Mesodermal cell (in vitro differentiated cells): ENCODE data around the gene NXNL1.

ENCODE experiments used
- H3K27ac ChIP-seq: 2 replicates; pipeline ENCODE4 v1.7.0; 2013; ENCODE audit warnings: mild to moderate bottlenecking, low read depth, low read length, moderate library complexity; ENCODE audit not compliant: severe bottlenecking
- H3K36me3 ChIP-seq: 2 replicates; pipeline ENCODE4 v1.7.1; 2013; ENCODE audit warnings: mild to moderate bottlenecking, low read length, moderate library complexity; ENCODE audit not compliant: control insufficient read depth, insufficient read depth
- H3K4me1 ChIP-seq: one replicate; pipeline ENCODE4 v1.7.1; 2013; ENCODE audit warnings: mild to moderate bottlenecking, low read length; ENCODE audit not compliant: insufficient read depth, control insufficient read depth, poor library complexity, severe bottlenecking
- H3K4me3 ChIP-seq: 2 replicates; pipeline ENCODE4 v1.7.0; 2013; ENCODE audit warnings: low read length, control low read depth, mild to moderate bottlenecking; ENCODE audit not compliant: insufficient read depth, poor library complexity, severe bottlenecking; ENCODE audit errors: extremely low read depth
- H3K9me3 ChIP-seq: 2 replicates; pipeline ENCODE4 v1.7.1; 2013; ENCODE audit warnings: mild to moderate bottlenecking, low read length, moderate library complexity; ENCODE audit not compliant: control insufficient read depth
- WGBS, 2 experiments: methylation state at CpG; one replicate each; pipeline ENCODE4 v1.1.5; 2013; ENCODE audit warnings: missing lambda C conversion rate in 2 of 2; ENCODE audit not compliant: insufficient coverage in 2 of 2; 5-methylcytosine and 5-hydroxymethylcytosine counted together

NXNL1 gene

GRCh38 chr19:17431417-17431816 lies 29.3 kb downstream of the NXNL1 start:
- Histone ChIP-seq H3K9me3 (no peaks in the 10 kb centered on the region), H3K4me1 (no peaks in the 10 kb centered on the region), H3K27ac (no peak overlapping the region), H3K4me3 (no peak overlapping the region), H3K36me3 (no peaks in the 10 kb centered on the region)
- 91 to 100% methylated on average over 3 to 5 of the region's 7 CpGs for WGBS, 2 experiments

- H3K4me3 ChIP-seq = no peak overlapping the region
- no peaks in the 10 kb centered on the region for H3K9me3 ChIP-seq
- H3K4me1 ChIP-seq = peaks cover 2% of the 10 kb centered on the region
- H3K27ac ChIP-seq = no peak overlapping the region
- no peaks in the 10 kb centered on the region for H3K36me3 ChIP-seq
- WGBS, 2 experiments = 86 to 93% methylated on average over 15 of the region's 17 CpGs
Observed at GRCh38 chr19:17429641-17430113, 31.0 kb downstream of the NXNL1 start.

DNA sequence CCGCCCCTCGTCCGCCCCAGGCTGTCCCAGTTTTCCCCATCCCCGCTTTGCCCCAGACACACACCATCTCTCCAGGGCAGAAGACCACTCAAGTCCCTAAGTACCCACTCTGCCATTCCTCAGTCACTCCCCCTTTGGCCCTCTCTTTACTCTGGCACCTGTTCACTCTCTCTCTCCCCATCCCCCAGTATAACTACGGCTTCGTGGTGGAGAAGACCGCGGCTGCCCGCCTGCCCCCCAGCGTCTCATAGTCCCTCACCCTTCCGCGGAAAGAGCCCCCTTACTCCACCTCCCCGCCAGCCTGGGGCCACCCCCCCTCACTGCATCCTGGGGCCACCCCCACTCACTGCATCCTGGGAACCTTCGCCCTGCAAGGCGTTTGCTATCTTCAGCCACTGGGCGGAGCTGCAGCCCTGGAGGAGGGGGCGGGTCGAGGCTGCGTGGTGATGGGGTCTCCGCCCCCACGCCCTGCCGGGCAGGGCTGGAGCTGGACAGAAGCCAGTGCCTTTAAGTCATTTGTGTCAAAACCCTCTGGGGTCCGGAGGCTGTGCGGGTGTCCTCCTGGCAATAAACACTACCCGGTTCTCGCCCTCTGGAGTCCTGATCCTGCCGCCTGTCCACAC lies 35.9 kb downstream of the NXNL1 start:
- WGBS, 2 experiments = 9 to 27% methylated on average over 13 to 19 of the region's 27 CpGs
- no peak overlapping the region for H3K4me3 ChIP-seq
- H3K27ac ChIP-seq = no peak overlapping the region
- no peaks in the 10 kb centered on the region for H3K9me3 ChIP-seq
- peaks cover 17% of the 10 kb centered on the region for H3K36me3 ChIP-seq
- peaks cover 3% of the 10 kb centered on the region for H3K4me1 ChIP-seq

- no peaks in the 10 kb centered on the region for H3K9me3 ChIP-seq
- H3K4me1 ChIP-seq = peaks cover 3% of the 10 kb centered on the region
- 95 to 97% methylated on average over 14 to 17 of the region's 20 CpGs for WGBS, 2 experiments
- no peak overlapping the region for H3K4me3 ChIP-seq
- H3K36me3 ChIP-seq = peaks cover 17% of the 10 kb centered on the region
- no peak overlapping the region for H3K27ac ChIP-seq
Observed at GRCh38 chr19:17423429-17424208, 37.1 kb downstream of the NXNL1 start.

- Histone ChIP-seq H3K27ac (no peak overlapping the region), H3K4me1 (peaks cover 3% of the 10 kb centered on the region), H3K36me3 (peaks cover 17% of the 10 kb centered on the region), H3K9me3 (no peaks in the 10 kb centered on the region), H3K4me3 (no peak overlapping the region)
- WGBS, 2 experiments = 94 to 100% methylated on average over 2 to 4 of the region's 4 CpGs
Observed at GRCh38 chr19:17421942-17422341, 38.8 kb downstream of the NXNL1 start.

DNA sequence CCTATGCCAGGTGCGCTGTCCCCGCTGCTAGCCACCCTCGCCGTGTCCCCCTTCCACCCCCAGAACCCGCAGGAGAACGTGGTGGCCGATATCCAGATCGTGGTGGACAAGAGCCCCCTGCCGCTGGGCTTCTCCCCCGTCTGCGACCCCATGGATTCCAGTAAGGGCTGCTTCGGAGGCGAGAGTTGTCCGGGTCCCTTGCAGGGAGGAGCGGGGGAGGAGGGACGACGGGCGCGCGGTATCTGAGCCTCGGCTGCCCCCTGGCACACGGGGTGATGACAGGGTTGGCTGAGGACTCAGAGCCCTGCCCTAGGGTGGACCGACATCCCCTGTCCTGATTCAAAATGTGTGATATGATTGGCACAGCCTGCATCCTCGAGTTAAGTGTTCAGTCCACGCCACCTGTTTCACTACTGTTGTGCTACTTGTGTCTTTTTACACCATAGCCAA lies 40.2 kb downstream of the NXNL1 start:
- H3K36me3 ChIP-seq = peaks cover 17% of the 10 kb centered on the region
- 10 to 17% methylated on average over 14 to 21 of the region's 25 CpGs for WGBS, 2 experiments
- no peak overlapping the region for H3K27ac ChIP-seq
- H3K9me3 ChIP-seq = no peaks in the 10 kb centered on the region
- H3K4me1 ChIP-seq = peaks cover 3% of the 10 kb centered on the region
- peak overlapping the region; percentile 85 for H3K4me3 ChIP-seq

GRCh38 chr19:17419621-17420474 lies 40.9 kb downstream of the NXNL1 start, which contains the start of gene MVB12A:
TSS of gene MVB12A (plus strand) at chr19:17420047. CDS start at chr19:17420136, 89 bp downstream.
- Histone ChIP-seq H3K9me3 (no peaks in the 10 kb centered on the region), H3K27ac (peak within 1 kb of the TSS; percentile 94), H3K4me1 (peaks cover 8% of the 10 kb centered on the region), H3K4me3 (peak within 1 kb of the TSS; percentile 85), H3K36me3 (peaks cover 17% of the 10 kb centered on the region)
- WGBS, 2 experiments = 1% methylated on average over 46 to 57 of the region's 85 CpGs

DNA sequence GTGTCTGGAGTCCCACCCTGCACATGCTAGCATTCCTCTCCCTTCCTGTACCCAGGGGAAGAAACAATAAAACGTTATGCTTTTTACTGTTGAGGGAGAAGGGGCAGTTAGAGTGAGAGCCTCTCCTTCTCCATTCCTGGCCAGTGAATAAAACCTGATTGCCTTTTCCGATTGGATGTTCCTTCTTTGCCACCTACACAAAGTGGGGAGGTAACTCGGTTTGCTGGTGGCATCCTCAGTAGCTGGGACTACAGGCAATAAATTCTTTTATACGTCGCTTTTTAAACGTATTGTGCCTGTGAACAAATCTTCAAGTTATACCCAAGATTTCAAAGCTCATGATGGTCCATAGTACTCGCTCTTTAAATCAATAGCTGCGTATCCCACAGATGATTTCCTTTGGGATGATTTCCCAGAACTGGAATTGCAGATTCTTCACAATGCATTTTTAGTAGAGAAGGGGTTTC lies 41.5 kb downstream of the NXNL1 start:
- H3K27ac ChIP-seq = peak overlapping the region; percentile 94
- WGBS, 2 experiments = 58 to 73% methylated on average over 7 to 8 of the region's 8 CpGs
- no peaks in the 10 kb centered on the region for H3K9me3 ChIP-seq
- H3K4me1 ChIP-seq = peaks cover 6% of the 10 kb centered on the region
- peaks cover 17% of the 10 kb centered on the region for H3K36me3 ChIP-seq
- H3K4me3 ChIP-seq = peak overlapping the region; percentile 85

DNA sequence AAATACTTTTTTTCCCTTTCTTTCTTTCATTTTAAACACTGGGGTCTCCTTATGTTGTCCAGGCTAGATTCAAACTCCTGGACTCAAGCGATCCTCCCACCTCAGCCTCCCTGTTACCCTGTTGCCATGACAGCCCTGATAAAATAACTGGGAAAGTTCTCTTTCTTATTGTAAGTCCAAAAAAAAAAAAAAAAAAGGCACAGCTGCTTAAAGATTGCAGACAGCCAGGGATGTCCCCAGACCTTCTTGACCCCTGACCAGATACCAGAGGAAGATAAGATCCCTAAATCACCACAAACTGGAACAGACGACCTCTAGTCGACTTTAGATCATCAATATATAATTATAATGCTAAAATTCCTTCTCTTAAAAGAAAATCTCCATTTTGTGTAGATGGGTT lies 42.0 kb downstream of the NXNL1 start:
- peak overlapping the region; percentile 94 for H3K27ac ChIP-seq
- no peaks in the 10 kb centered on the region for H3K9me3 ChIP-seq
- H3K4me3 ChIP-seq = peak overlapping the region; percentile 85
- no CpG with 5 or more reads among the region's 3 CpGs for WGBS, 2 experiments
- peaks cover 6% of the 10 kb centered on the region for H3K4me1 ChIP-seq
- peaks cover 17% of the 10 kb centered on the region for H3K36me3 ChIP-seq

- Histone ChIP-seq H3K9me3 (no peaks in the 10 kb centered on the region), H3K4me3 (no peak overlapping the region), H3K4me1 (peaks cover 12% of the 10 kb centered on the region), H3K27ac (peak overlapping the region; percentile 81), H3K36me3 (no peaks in the 10 kb centered on the region)
- WGBS, 2 experiments = 21 to 25% methylated on average over 4 of the region's 6 CpGs
Observed at GRCh38 chr19:17415121-17415520, 45.6 kb downstream of the NXNL1 start.
